Effector CD8-positive, alpha-beta T cell (primary cell): ENCODE results near the gene CAMK1.
A peak's percentile ranks its signal among the peaks of the same experiment; 100 is the strongest.

Experiments used
- DNase-seq: peaks from one replicate; lab custom pipeline; 2025; lab: John Stamatoyannopoulos, UW
- total RNA-seq, 4 experiments: gene quantifications; one replicate each; lab custom pipeline; 2026; lab: John Stamatoyannopoulos, UW

The CAMK1 gene
- total RNA-seq, result 0.49 to 2.8 (median 2.0) reads per million in 4 experiments

- DNase-seq, result no peak
Measured at GRCh38 chr3:9769426-9770275, at the start of gene CAMK1. Gene CAMK1 (minus strand): TSS chr3:9769947. CDS start chr3:9767749, 2,198 bp downstream.

GRCh38 chr3:9818666-9819335, 49.1 kb upstream of the CAMK1 start:
- no peak for DNase-seq

- no peak for DNase-seq
Measured at GRCh38 chr3:9817436-9817835, 47.7 kb upstream of the CAMK1 start.

GRCh38 chr3:9815986-9816385, 46.2 kb upstream of the CAMK1 start:
- no peak for DNase-seq

- DNase-seq, result no peak
Measured at GRCh38 chr3:9812870-9813483, 43.2 kb upstream of the CAMK1 start.

GRCh38 chr3:9810846-9811245, 41.1 kb upstream of the CAMK1 start:
- no peak for DNase-seq

GRCh38 chr3:9810433-9810770, 40.7 kb upstream of the CAMK1 start:
- DNase-seq, result no peak

GRCh38 chr3:9809615-9810432, 40.1 kb upstream of the CAMK1 start, which contains the start of gene TTLL3:
Gene TTLL3 (plus strand): TSS chr3:9810262. CDS start chr3:9810662, 400 bp downstream.
- DNase-seq, result peak; percentile 23

- DNase-seq, result no peak
Measured at GRCh38 chr3:9809239-9809614, 39.5 kb upstream of the CAMK1 start.

GRCh38 chr3:9808345-9809037, 38.7 kb upstream of the CAMK1 start:
- DNase-seq, result peak; percentile 8

- DNase-seq, result no peak
Measured at GRCh38 chr3:9807981-9808344, 38.2 kb upstream of the CAMK1 start.

- no peak for DNase-seq
Measured at GRCh38 chr3:9806688-9807589, 37.2 kb upstream of the CAMK1 start.

- DNase-seq, result no peak
Measured at GRCh38 chr3:9806137-9806536, 36.4 kb upstream of the CAMK1 start.

- DNase-seq, result no peak
Measured at GRCh38 chr3:9804996-9805395, 35.2 kb upstream of the CAMK1 start.

GRCh38 chr3:9803494-9803893, 33.7 kb upstream of the CAMK1 start:
- no peak for DNase-seq

GRCh38 chr3:9800529-9800928, 30.8 kb upstream of the CAMK1 start:
- DNase-seq, result no peak

- DNase-seq, result no peak
Measured at GRCh38 chr3:9797196-9797945, 27.6 kb upstream of the CAMK1 start.

GRCh38 chr3:9795207-9795606, 25.5 kb upstream of the CAMK1 start:
- DNase-seq, result no peak

- no peak for DNase-seq
Measured at GRCh38 chr3:9794400-9794799, 24.7 kb upstream of the CAMK1 start.
